ENCODE data around the gene EPS8.
A peak's percentile ranks its signal among the peaks of the same experiment; 100 is the strongest.

The EPS8 gene

GRCh38 chr12:15789220-15790171 lies at the start of gene EPS8:
Gene EPS8, minus strand, starts transcription at chr12:15789388. Its CDS starts 106,437 bp downstream, at chr12:15682951.
- H3K4me3 ChIP-seq, result peak within 1 kb of the TSS; percentile 94
- H3K27ac ChIP-seq, result no peak within 1 kb of the TSS
- no peaks in the 10 kb centered on the region for H3K9me3 ChIP-seq (ENCODE audit: low read depth, low read length)
- TF ChIP-seq FOXP2 (optimal IDR thresholded peaks at IDR 0.05; ENCODE audit: control extremely low read depth, extremely low read length, insufficient read depth) (peak; percentile 87), POLR2AphosphoS5 (IDR thresholded peaks at IDR 0.05; ENCODE audit: borderline replicate concordance, low read depth, low read length) (peak; percentile 83), EZH2 (IDR thresholded peaks at IDR 0.05) (no peak)
- DNase-seq (ENCODE audit: low read depth, low spot score), result no peak
- no peaks in the 10 kb centered on the region for H3K36me3 ChIP-seq (ENCODE audit: insufficient read depth, low read length)
- peak within 1 kb of the TSS; percentile 79 for H3K9ac ChIP-seq (ENCODE audit: insufficient read length)

- no peak overlapping the region for H3K9ac ChIP-seq (ENCODE audit: insufficient read length)
- H3K4me3 ChIP-seq, result no peak overlapping the region
- no peak for DNase-seq (ENCODE audit: low read depth, low spot score)
- no peaks in the 10 kb centered on the region for H3K36me3 ChIP-seq (ENCODE audit: insufficient read depth, low read length)
- TF ChIP-seq FOXP2 (optimal IDR thresholded peaks at IDR 0.05; ENCODE audit: control extremely low read depth, extremely low read length, insufficient read depth), result no peak
- no peak for TF ChIP-seq POLR2AphosphoS5 (IDR thresholded peaks at IDR 0.05; ENCODE audit: borderline replicate concordance, low read depth, low read length)
- TF ChIP-seq EZH2 (IDR thresholded peaks at IDR 0.05), result no peak
- no peaks in the 10 kb centered on the region for H3K9me3 ChIP-seq (ENCODE audit: low read depth, low read length)
- no peak overlapping the region for H3K27ac ChIP-seq
Measured at GRCh38 chr12:15837141-15837790, 48.1 kb upstream of the EPS8 start.

GRCh38 chr12:15834575-15834974 lies 45.4 kb upstream of the EPS8 start:
- Histone ChIP-seq H3K9ac (ENCODE audit: insufficient read length) (no peak overlapping the region), H3K4me3 (no peak overlapping the region), H3K36me3 (ENCODE audit: insufficient read depth, low read length) (no peaks in the 10 kb centered on the region), H3K27ac (no peak overlapping the region), H3K9me3 (ENCODE audit: low read depth, low read length) (no peaks in the 10 kb centered on the region)
- DNase-seq (ENCODE audit: low read depth, low spot score), result no peak
- no peak for TF ChIP-seq POLR2AphosphoS5 (IDR thresholded peaks at IDR 0.05; ENCODE audit: borderline replicate concordance, low read depth, low read length)
- no peak for TF ChIP-seq EZH2 (IDR thresholded peaks at IDR 0.05)
- TF ChIP-seq FOXP2 (optimal IDR thresholded peaks at IDR 0.05; ENCODE audit: control extremely low read depth, extremely low read length, insufficient read depth), result no peak

- no peak for TF ChIP-seq FOXP2 (optimal IDR thresholded peaks at IDR 0.05; ENCODE audit: control extremely low read depth, extremely low read length, insufficient read depth)
- TF ChIP-seq POLR2AphosphoS5 (IDR thresholded peaks at IDR 0.05; ENCODE audit: borderline replicate concordance, low read depth, low read length), result no peak
- no peak for TF ChIP-seq EZH2 (IDR thresholded peaks at IDR 0.05)
- Histone ChIP-seq H3K27ac (no peak overlapping the region), H3K36me3 (ENCODE audit: insufficient read depth, low read length) (no peaks in the 10 kb centered on the region), H3K4me3 (no peak overlapping the region), H3K9me3 (ENCODE audit: low read depth, low read length) (no peaks in the 10 kb centered on the region), H3K9ac (ENCODE audit: insufficient read length) (no peak overlapping the region)
- DNase-seq (ENCODE audit: low read depth, low spot score), result no peak
Measured at GRCh38 chr12:15831315-15831978, 42.3 kb upstream of the EPS8 start.

- TF ChIP-seq POLR2AphosphoS5 (IDR thresholded peaks at IDR 0.05; ENCODE audit: borderline replicate concordance, low read depth, low read length) (no peak), FOXP2 (optimal IDR thresholded peaks at IDR 0.05; ENCODE audit: control extremely low read depth, extremely low read length, insufficient read depth) (no peak)
- Histone ChIP-seq H3K4me3 (no peak overlapping the region), H3K27ac (no peak overlapping the region), H3K9me3 (ENCODE audit: low read depth, low read length) (no peaks in the 10 kb centered on the region), H3K36me3 (ENCODE audit: insufficient read depth, low read length) (no peaks in the 10 kb centered on the region), H3K9ac (ENCODE audit: insufficient read length) (no peak overlapping the region)
- no peak for DNase-seq (ENCODE audit: low read depth, low spot score)
Measured at GRCh38 chr12:15830538-15830937, 41.4 kb upstream of the EPS8 start.

GRCh38 chr12:15829949-15830348 lies 40.8 kb upstream of the EPS8 start:
- H3K4me3 ChIP-seq, result no peak overlapping the region
- TF ChIP-seq POLR2AphosphoS5 (IDR thresholded peaks at IDR 0.05; ENCODE audit: borderline replicate concordance, low read depth, low read length), result no peak
- TF ChIP-seq EZH2 (IDR thresholded peaks at IDR 0.05), result no peak
- no peak for TF ChIP-seq FOXP2 (optimal IDR thresholded peaks at IDR 0.05; ENCODE audit: control extremely low read depth, extremely low read length, insufficient read depth)
- no peak overlapping the region for H3K27ac ChIP-seq
- no peaks in the 10 kb centered on the region for H3K36me3 ChIP-seq (ENCODE audit: insufficient read depth, low read length)
- H3K9me3 ChIP-seq (ENCODE audit: low read depth, low read length), result no peaks in the 10 kb centered on the region
- no peak overlapping the region for H3K9ac ChIP-seq (ENCODE audit: insufficient read length)
- DNase-seq (ENCODE audit: low read depth, low spot score), result no peak

GRCh38 chr12:15829255-15829654 lies 40.1 kb upstream of the EPS8 start:
- no peaks in the 10 kb centered on the region for H3K9me3 ChIP-seq (ENCODE audit: low read depth, low read length)
- no peak overlapping the region for H3K27ac ChIP-seq
- H3K36me3 ChIP-seq (ENCODE audit: insufficient read depth, low read length), result no peaks in the 10 kb centered on the region
- no peak overlapping the region for H3K9ac ChIP-seq (ENCODE audit: insufficient read length)
- TF ChIP-seq POLR2AphosphoS5 (IDR thresholded peaks at IDR 0.05; ENCODE audit: borderline replicate concordance, low read depth, low read length) (no peak), EZH2 (IDR thresholded peaks at IDR 0.05) (no peak), FOXP2 (optimal IDR thresholded peaks at IDR 0.05; ENCODE audit: control extremely low read depth, extremely low read length, insufficient read depth) (no peak)
- no peak for DNase-seq (ENCODE audit: low read depth, low spot score)
- H3K4me3 ChIP-seq, result no peak overlapping the region

- Histone ChIP-seq H3K36me3 (ENCODE audit: insufficient read depth, low read length) (no peaks in the 10 kb centered on the region), H3K9me3 (ENCODE audit: low read depth, low read length) (no peaks in the 10 kb centered on the region), H3K27ac (no peak overlapping the region), H3K9ac (ENCODE audit: insufficient read length) (no peak overlapping the region), H3K4me3 (no peak overlapping the region)
- TF ChIP-seq EZH2 (IDR thresholded peaks at IDR 0.05) (no peak), FOXP2 (optimal IDR thresholded peaks at IDR 0.05; ENCODE audit: control extremely low read depth, extremely low read length, insufficient read depth) (no peak), POLR2AphosphoS5 (IDR thresholded peaks at IDR 0.05; ENCODE audit: borderline replicate concordance, low read depth, low read length) (no peak)
- DNase-seq (ENCODE audit: low read depth, low spot score), result no peak
Measured at GRCh38 chr12:15827136-15827535, 37.9 kb upstream of the EPS8 start.

Data from SK-N-MC (cell line).